ENCODE results near the gene IFNLR1.

DNA sequence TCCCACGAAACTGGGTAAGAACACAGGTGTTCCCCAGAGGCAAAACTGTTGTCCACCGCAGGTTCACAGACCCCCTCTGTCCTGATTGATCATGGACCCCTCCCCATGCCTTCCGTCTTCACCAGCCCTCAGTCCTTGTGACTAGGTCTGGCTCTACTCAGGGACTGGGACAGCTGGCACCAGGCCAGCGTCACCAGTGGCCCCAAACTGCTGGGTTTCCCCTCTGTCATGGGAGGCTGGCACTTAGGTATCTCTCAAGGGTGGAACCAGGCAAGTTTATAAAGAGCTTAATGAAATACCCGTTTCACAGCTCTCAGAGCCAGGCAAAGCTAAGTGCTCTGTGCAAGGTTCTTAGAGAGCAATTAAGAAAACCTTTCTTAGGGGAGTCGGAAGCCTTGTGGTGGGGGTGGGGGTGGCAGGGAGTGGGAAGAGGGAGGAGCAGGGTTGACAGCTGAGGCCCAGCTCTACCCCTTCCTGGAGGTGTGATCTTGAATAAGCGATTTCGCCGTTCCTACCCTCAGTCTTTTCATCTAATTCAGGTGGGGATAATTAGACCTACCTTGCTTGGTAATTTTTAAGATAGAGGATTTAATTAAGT is 35.0 kb upstream of the IFNLR1 start:
- TF ChIP-seq ZFP30 (CRISPR knock-in tag; IDR thresholded peaks at IDR 0.05) (no peak), TOX (CRISPR knock-in tag; IDR thresholded peaks at IDR 0.05; ENCODE audit: borderline replicate concordance) (no peak), ZNF8 (CRISPR knock-in tag; IDR thresholded peaks at IDR 0.05) (no peak), POU6F1 (CRISPR knock-in tag; IDR thresholded peaks at IDR 0.05; ENCODE audit: borderline replicate concordance, low read depth) (no peak), PPARA (CRISPR knock-in tag; IDR thresholded peaks at IDR 0.05; ENCODE audit: borderline replicate concordance) (no peak), BACH2 (CRISPR knock-in tag; IDR thresholded peaks at IDR 0.05; ENCODE audit: borderline replicate concordance) (no peak), RARB (CRISPR knock-in tag; IDR thresholded peaks at IDR 0.05) (no peak), ZC3H10 (CRISPR knock-in tag; IDR thresholded peaks at IDR 0.05) (no peak), ESRRG (CRISPR knock-in tag; IDR thresholded peaks at IDR 0.05) (no peak), CSDC2 (CRISPR knock-in tag; IDR thresholded peaks at IDR 0.05) (no peak)
- TF ChIP-seq, protein P1, sequence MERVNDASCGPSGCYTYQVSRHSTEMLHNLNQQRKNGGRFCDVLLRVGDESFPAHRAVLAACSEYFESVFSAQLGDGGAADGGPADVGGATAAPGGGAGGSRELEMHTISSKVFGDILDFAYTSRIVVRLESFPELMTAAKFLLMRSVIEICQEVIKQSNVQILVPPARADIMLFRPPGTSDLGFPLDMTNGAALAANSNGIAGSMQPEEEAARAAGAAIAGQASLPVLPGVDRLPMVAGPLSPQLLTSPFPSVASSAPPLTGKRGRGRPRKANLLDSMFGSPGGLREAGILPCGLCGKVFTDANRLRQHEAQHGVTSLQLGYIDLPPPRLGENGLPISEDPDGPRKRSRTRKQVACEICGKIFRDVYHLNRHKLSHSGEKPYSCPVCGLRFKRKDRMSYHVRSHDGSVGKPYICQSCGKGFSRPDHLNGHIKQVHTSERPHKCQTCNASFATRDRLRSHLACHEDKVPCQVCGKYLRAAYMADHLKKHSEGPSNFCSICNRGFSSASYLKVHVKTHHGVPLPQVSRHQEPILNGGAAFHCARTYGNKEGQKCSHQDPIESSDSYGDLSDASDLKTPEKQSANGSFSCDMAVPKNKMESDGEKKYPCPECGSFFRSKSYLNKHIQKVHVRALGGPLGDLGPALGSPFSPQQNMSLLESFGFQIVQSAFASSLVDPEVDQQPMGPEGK (CRISPR knock-in tag; IDR thresholded peaks at IDR 0.05; ENCODE audit: borderline replicate concordance): no peak

Measured in SK-N-SH treated with all-trans-retinoic acid at 6 μM for 48 hours (cell line).